Lung (tissue), 12 donors: Measurements from ENCODE around the gene TXK. TPM values are rescaled to one million over a fixed set of nuclear protein-coding genes. Genes with fewer than 3 reads are reported as not detected.

ENCODE experiments used
- ATAC-seq: fragments of 200-7000 bp; cut with Tn5 transposase; one replicate; pipeline ENCODE4 v1.9.1; 2020; ENCODE audit warnings: moderate number of reproducible peaks; ENCODE audit not compliant: insufficient read depth, low FRiP score
- DNase-seq, 3 donors: peaks; one replicate each; pipeline ENCODE4 v3.0.0-alpha.2; 2013 to 2017
- H3K27ac ChIP-seq, 2 donors: one replicate each; pipeline ENCODE4 v1.5.1; 2013; ENCODE audit warnings: mild to moderate bottlenecking in 2 of 2, moderate library complexity in 2 of 2, control low read depth in 1 of 2, inconsistent platforms in 1 of 2, low read depth in 1 of 2, low read length in 1 of 2
- H3K27me3 ChIP-seq, 3 donors: one replicate each; pipeline ENCODE4 v1.5.1; 2013; ENCODE audit warnings: low read length in 2 of 3; ENCODE audit not compliant: control insufficient read depth in 3 of 3, insufficient read depth in 3 of 3
- H3K36me3 ChIP-seq, 4 donors: one replicate each; pipeline ENCODE4 v1.5.1; 2013; ENCODE audit warnings: low read length in 4 of 4, mild to moderate bottlenecking in 1 of 4, moderate library complexity in 1 of 4; ENCODE audit not compliant: control insufficient read depth in 4 of 4, insufficient read depth in 4 of 4
- H3K4me1 ChIP-seq, 5 donors: one replicate each; pipeline ENCODE4 v1.5.1; 2013; ENCODE audit warnings: low read length in 5 of 5, mild to moderate bottlenecking in 2 of 5, moderate library complexity in 1 of 5; ENCODE audit not compliant: control insufficient read depth in 5 of 5, insufficient read depth in 5 of 5
- H3K4me3 ChIP-seq: one replicate; pipeline ENCODE4 v1.5.1; 2013; ENCODE audit warnings: mild to moderate bottlenecking, control low read depth, moderate library complexity
- H3K9ac ChIP-seq, 2 donors: one replicate each; pipeline ENCODE4 v1.5.1; 2013; ENCODE audit warnings: low read length in 2 of 2, control low read depth in 1 of 2; ENCODE audit not compliant: insufficient read depth in 1 of 2
- H3K9me3 ChIP-seq, 4 donors: one replicate each; pipeline ENCODE4 v1.5.1; 2013; ENCODE audit warnings: low read length in 3 of 4, mild to moderate bottlenecking in 1 of 4, moderate library complexity in 1 of 4; ENCODE audit not compliant: control insufficient read depth in 4 of 4, insufficient read depth in 3 of 4
- CTCF ChIP-seq: IDR thresholded peaks from 2 replicates; pipeline ENCODE4 v1.5.1; 2012; ENCODE audit warnings: mild to moderate bottlenecking; ENCODE audit errors: control extremely low read depth, extremely low read depth
- WGBS, 2 donors: extraction: QIAGEN DNeasy Blood & Tissue Kit; methylation state at CpG; one replicate each; pipeline ENCODE4 v1.1.7; 2013; 5-methylcytosine and 5-hydroxymethylcytosine counted together
- polyA plus RNA-seq, 2 donors: library from polyadenylated mRNA; stranded (reverse); fragments of 200-250 nt; gene quantifications; one replicate each; pipeline ENCODE4 v1.2.1, GENCODE V29; 2013
- total RNA-seq, 2 donors: library from RNA; depleted of rRNA in 1 of 2; stranded (reverse); fragments of >200 nt in 1 of 2; gene quantifications; one replicate each; pipeline ENCODE4 v1.2.1, GENCODE V29; 2014 to 2021
- donor health status: control.
- donor health status: control.
- donor health status: Bipolar disorder and iron deficiency.
- donor health status: healthy.
- donor health status: DM: yes; HTN: yes; CAD: no.

TXK gene
- total and polyA plus RNA-seq, 4 donors = 0.91 to 9.1 (median 2.0) TPM

DNA sequence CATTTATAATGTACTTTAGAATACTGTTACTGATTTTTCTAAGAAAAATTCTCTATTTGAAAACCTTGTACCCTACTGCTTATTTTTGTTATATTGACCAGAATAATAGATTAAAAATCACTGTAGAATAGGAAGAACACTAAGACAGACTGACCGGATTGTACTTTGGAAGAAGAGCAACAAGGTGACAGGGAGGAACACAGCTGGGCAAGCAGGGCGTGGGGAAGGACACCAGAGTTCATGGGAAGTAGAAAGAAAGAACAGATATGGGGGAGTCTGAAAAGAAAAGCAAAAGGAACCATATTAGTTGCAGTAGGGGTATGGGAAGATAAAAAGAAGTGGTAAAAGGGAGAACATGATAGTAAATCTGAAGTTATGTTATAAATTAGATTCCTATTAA lies 38.6 kb downstream of the TXK start:
- 79 to 93% methylated on average over 2 of the region's 2 CpGs for WGBS, 2 donors
- no peaks in the 10 kb centered on the region for H3K4me1 ChIP-seq
- H3K36me3 ChIP-seq = no peaks in the 10 kb centered on the region
- H3K27me3 ChIP-seq = no peaks in the 10 kb centered on the region
- no peak overlapping the region for H3K4me3 ChIP-seq
- no peak overlapping the region for H3K9ac ChIP-seq
- no peak for DNase-seq
- H3K9me3 ChIP-seq = no peaks in the 10 kb centered on the region
- no peak overlapping the region for H3K27ac ChIP-seq
- ATAC-seq = no peak
- TF ChIP-seq CTCF = no peak

DNA sequence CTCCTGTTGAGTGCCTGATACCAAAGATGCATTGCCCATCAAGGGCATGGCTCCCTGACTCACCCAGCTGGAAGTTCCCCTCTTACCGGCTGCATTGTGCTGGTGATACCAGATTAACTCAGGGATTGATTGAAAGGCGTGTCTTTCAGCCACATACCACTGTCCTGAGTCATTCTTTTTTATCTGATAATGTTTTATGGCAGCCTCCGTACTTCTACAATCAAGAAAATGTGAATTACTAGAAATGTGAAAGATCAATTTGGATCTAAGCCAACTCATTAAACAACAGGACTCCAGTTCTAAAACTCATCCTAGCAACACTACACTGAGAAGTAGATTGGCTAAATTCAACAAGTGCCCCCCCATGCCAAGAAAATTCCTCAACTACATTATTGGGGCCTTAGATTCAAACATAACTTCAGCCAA lies 40.0 kb downstream of the TXK start:
- ATAC-seq (no peak), DNase-seq (no peak)

GRCh38 chr4:48090621-48091020 lies 43.4 kb downstream of the TXK start:
- Histone ChIP-seq H3K9ac (no peak overlapping the region), H3K4me3 (no peak overlapping the region), H3K27me3 (no peaks in the 10 kb centered on the region), H3K4me1 (no peaks in the 10 kb centered on the region), H3K9me3 (peaks cover 0 to under 1% (median 0%) of the 10 kb centered on the region in 4 donors), H3K27ac (no peak overlapping the region), H3K36me3 (no peaks in the 10 kb centered on the region)
- no peak for DNase-seq
- no peak for ATAC-seq
- no peak for TF ChIP-seq CTCF
- 74 to 86% methylated on average over 5 of the region's 5 CpGs for WGBS, 2 donors

More for the DNA sequence above, 40.0 kb downstream of the TXK start:
- no peaks in the 10 kb centered on the region for H3K9me3 ChIP-seq
- no peak overlapping the region for H3K4me3 ChIP-seq
- no peak overlapping the region for H3K9ac ChIP-seq
- WGBS, 2 donors = 56 to 76% methylated on average over 3 of the region's 3 CpGs
- no peaks in the 10 kb centered on the region for H3K4me1 ChIP-seq
- no peak overlapping the region for H3K27ac ChIP-seq
- no peaks in the 10 kb centered on the region for H3K27me3 ChIP-seq
- no peaks in the 10 kb centered on the region for H3K36me3 ChIP-seq
- TF ChIP-seq CTCF = no peak
